Neutrophil (primary cell): ENCODE data around the gene FAP.

Experiments used
- H3K27ac ChIP-seq: fragments of 200-600 bp; sonication (generic); 2 replicates; pipeline ENCODE4 v1.5.1; 2016; ENCODE audit warnings: mild to moderate bottlenecking, moderate library complexity
- H3K27me3 ChIP-seq: fragments of 200-600 bp; sonication (generic); 2 replicates; pipeline ENCODE4 v1.6.0; 2016; ENCODE audit warnings: mild to moderate bottlenecking
- H3K36me3 ChIP-seq: fragments of 200-600 bp; sonication (generic); 2 replicates; pipeline ENCODE4 v1.5.1; 2017
- H3K4me1 ChIP-seq, 2 experiments: fragments of 200-600 bp in 1 of 2; sonication (generic) in 1 of 2; 1 replicate in 1 of 2; 2 replicates in 1 of 2; pipeline versions ENCODE4 v1.5.1 to v1.6.1; 2013 to 2016; ENCODE audit warnings: low read depth in 1 of 2, low read length in 1 of 2, mild to moderate bottlenecking in 1 of 2, moderate library complexity in 1 of 2; ENCODE audit not compliant: control insufficient read depth in 1 of 2, insufficient read depth in 1 of 2
- H3K4me3 ChIP-seq, 2 experiments: fragments of 200-600 bp in 1 of 2; sonication (generic) in 1 of 2; 1 replicate in 1 of 2; 2 replicates in 1 of 2; pipeline ENCODE4 v1.5.1; 2013 to 2016; ENCODE audit warnings: low read depth in 1 of 2, low read length in 1 of 2, mild to moderate bottlenecking in 1 of 2, moderate library complexity in 1 of 2
- H3K9me3 ChIP-seq: fragments of 200-600 bp; sonication (generic); 2 replicates; pipeline ENCODE4 v1.5.1; 2016
- CTCF ChIP-seq: fragments of 200-600 bp; sonication (generic); IDR thresholded peaks from 2 replicates; pipeline ENCODE4 v1.5.1; 2016; ENCODE audit warnings: antibody characterized with exemption

The FAP gene

DNA sequence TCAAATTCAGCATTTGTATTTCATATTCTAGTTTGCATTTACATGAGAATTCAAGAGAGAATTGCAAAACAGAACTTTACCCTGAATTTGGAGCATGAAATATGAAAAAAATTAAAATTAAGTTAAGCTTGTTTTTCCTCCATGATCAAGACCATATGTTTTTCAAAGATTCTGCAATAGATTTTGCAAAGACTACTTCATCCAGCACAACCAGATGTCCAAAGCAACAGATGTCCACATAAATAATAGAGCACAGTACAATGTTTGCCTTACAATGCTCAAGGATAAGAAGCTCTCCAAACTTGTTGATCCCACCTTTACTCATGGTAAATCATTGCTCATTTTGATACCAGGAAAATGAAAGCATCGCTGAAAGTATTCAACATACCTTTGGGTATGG lies 25.6 kb downstream of the FAP start:
- TF ChIP-seq CTCF, result no peak

DNA sequence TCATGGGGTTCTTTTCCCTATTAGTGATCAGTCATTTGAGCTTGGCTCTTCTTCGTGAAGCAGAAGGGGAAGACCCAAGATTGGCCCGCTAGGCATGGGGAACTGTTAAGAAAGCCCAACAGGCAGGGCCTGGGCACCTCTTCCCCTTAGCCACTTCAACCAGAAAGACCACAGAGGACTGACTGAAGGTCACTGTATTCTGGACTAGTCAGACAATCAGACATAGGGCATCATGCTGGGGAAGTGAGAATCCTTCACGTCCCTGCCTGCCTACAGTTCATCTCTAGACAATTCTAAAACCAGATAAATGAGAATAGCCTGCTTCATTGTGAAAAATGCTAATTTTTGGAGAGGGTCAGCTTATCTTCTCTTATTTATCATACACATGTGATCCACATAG lies 28.1 kb downstream of the FAP start:
- Histone ChIP-seq H3K27me3 (no peaks in the 10 kb centered on the region), H3K27ac (no peak overlapping the region), H3K4me1 (no peaks in the 10 kb centered on the region), H3K9me3 (no peaks in the 10 kb centered on the region), H3K4me3 (no peak overlapping the region), H3K36me3 (no peaks in the 10 kb centered on the region)
- TF ChIP-seq CTCF, result no peak

More for the DNA sequence above, 25.6 kb downstream of the FAP start:
- H3K36me3 ChIP-seq, result no peaks in the 10 kb centered on the region
- no peak overlapping the region for H3K27ac ChIP-seq
- H3K4me1 ChIP-seq, result peaks cover 0 to 5% of the 10 kb centered on the region in 2 experiments
- H3K4me3 ChIP-seq, result no peak overlapping the region
- no peaks in the 10 kb centered on the region for H3K27me3 ChIP-seq
- H3K9me3 ChIP-seq, result no peaks in the 10 kb centered on the region

- no peak overlapping the region for H3K27ac ChIP-seq
- no peak overlapping the region for H3K4me3 ChIP-seq
- no peaks in the 10 kb centered on the region for H3K36me3 ChIP-seq
- H3K4me1 ChIP-seq, result no peaks in the 10 kb centered on the region
- TF ChIP-seq CTCF, result no peak
- no peaks in the 10 kb centered on the region for H3K27me3 ChIP-seq
- no peaks in the 10 kb centered on the region for H3K9me3 ChIP-seq
These were observed 30.9 kb downstream of the FAP start for GRCh38 chr2:162212366-162212765.

DNA sequence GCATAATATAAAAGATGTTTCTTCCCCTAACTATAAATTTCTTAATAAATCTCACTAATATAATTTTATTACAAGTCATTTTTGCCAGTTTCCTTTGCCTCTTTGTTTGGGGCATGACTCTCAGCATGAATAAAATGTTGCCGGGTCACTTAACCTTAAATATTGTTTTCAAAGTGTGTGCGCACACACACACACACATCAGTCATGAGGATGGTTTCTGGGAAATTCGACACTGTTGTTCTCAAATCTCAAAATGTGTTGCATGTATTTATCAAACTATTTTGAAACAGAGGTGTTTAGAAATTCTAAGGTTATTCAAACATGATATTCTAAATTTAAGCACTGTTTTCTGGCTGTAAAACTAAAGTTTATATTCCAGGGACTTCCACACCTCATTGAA lies 31.5 kb downstream of the FAP start:
- Histone ChIP-seq H3K36me3 (no peaks in the 10 kb centered on the region), H3K9me3 (no peaks in the 10 kb centered on the region), H3K4me1 (no peaks in the 10 kb centered on the region), H3K4me3 (no peak overlapping the region), H3K27me3 (no peaks in the 10 kb centered on the region), H3K27ac (no peak overlapping the region)
- no peak for TF ChIP-seq CTCF

GRCh38 chr2:162210385-162210784 lies 32.9 kb downstream of the FAP start:
- TF ChIP-seq CTCF, result no peak
- Histone ChIP-seq H3K27me3 (no peaks in the 10 kb centered on the region), H3K4me1 (no peaks in the 10 kb centered on the region), H3K4me3 (no peak overlapping the region), H3K9me3 (no peaks in the 10 kb centered on the region), H3K27ac (no peak overlapping the region), H3K36me3 (no peaks in the 10 kb centered on the region)

GRCh38 chr2:162202203-162202602 lies 41.0 kb downstream of the FAP start:
- no peak for TF ChIP-seq CTCF
- H3K9me3 ChIP-seq, result no peaks in the 10 kb centered on the region
- H3K27me3 ChIP-seq, result no peaks in the 10 kb centered on the region
- H3K4me1 ChIP-seq, result no peaks in the 10 kb centered on the region
- no peaks in the 10 kb centered on the region for H3K36me3 ChIP-seq
- H3K27ac ChIP-seq, result no peak overlapping the region
- no peak overlapping the region for H3K4me3 ChIP-seq
